ENCODE data around the gene ATP2A2. TPM values are rescaled to one million over a fixed set of nuclear protein-coding genes. Genes with fewer than 3 reads are reported as not detected.

Gene ATP2A2
- total and polyA plus RNA-seq, 2 of the 8 experiments (the other 6 are each of a cell fraction or from before 2014, with no cell fraction given) = 86.1 to 271 TPM

DNA sequence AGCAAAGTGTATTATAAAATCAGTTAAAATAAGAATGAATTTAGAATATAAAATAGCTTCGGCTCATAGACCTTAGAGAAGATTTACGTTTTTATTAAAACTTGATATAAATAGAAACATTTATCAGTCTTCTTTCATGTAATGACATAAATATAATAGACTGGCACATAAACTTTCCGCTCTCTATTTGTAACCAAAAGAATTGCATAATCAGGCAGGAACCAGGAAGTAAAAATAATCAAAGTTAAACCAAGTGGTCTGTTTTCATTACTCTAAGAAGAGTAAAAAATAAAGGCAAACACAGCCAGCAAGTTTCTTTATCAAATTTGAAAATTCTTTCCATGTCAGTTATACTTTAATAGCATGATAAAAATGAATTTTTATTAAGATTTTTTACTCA is 46.3 kb upstream of the ATP2A2 start (continued):
- TF ChIP-seq JUND (IDR thresholded peaks at IDR 0.05; ENCODE audit: low read length) = no peak

GRCh38 chr12:110235383-110235782 is 45.7 kb upstream of the ATP2A2 start:
- Histone ChIP-seq H2AK5ac (ENCODE audit: low read depth, low read length) (no peak overlapping the region), H3K9ac (replicated peaks in 1 of 4; ENCODE audit: extremely low read depth in 1 of 4, low read depth in 3 of 4, low read length in 3 of 4) (no peak overlapping the region), H4K20me1 (replicated peaks in 1 of 2; ENCODE audit: control insufficient read depth in 1 of 2, insufficient read depth in 2 of 2, low read length in 2 of 2) (no peaks in the 10 kb centered on the region), H2BK12ac (ENCODE audit: low read depth, low read length) (no peak overlapping the region), H3K4me1 (replicated peaks in 1 of 4; ENCODE audit: control insufficient read depth in 3 of 4, insufficient read depth in 4 of 4, low read length in 3 of 4) (no peaks in the 10 kb centered on the region), H2AFZ (ENCODE audit: low read length) (no peak overlapping the region), H2BK15ac (ENCODE audit: low read length) (no peak overlapping the region), H3K27me3 (replicated peaks in 1 of 4; ENCODE audit: control insufficient read depth in 3 of 4, extremely low read depth in 1 of 4, insufficient read depth in 3 of 4, low read length in 3 of 4) (no peaks in the 10 kb centered on the region), H3K27ac (ENCODE audit: low read depth, low read length) (no peak overlapping the region), H2BK5ac (ENCODE audit: low read depth, low read length) (no peak overlapping the region), H3K4ac (replicated peaks; ENCODE audit: insufficient read length, low read depth, low read length) (no peak overlapping the region), H3K23me2 (ENCODE audit: low read depth, low read length) (no peaks in the 10 kb centered on the region), H2BK120ac (replicated peaks; ENCODE audit: low read depth, low read length) (no peak overlapping the region), H3K4me3 (ENCODE audit: extremely low read depth in 1 of 4, insufficient read depth in 2 of 4, low read depth in 3 of 4, low read length in 4 of 4) (no peak overlapping the region), H3K56ac (replicated peaks; ENCODE audit: insufficient read length, low read depth, low read length) (no peak overlapping the region), H3K4me2 (ENCODE audit: insufficient read depth in 1 of 2, low read depth in 2 of 2, low read length in 2 of 2) (no peak overlapping the region), H3K14ac (ENCODE audit: insufficient read length) (no peak overlapping the region), H3K9me3 (ENCODE audit: insufficient read depth in 2 of 2, low read depth in 1 of 2, low read length in 1 of 2) (no peaks in the 10 kb centered on the region), H4K91ac (replicated peaks; ENCODE audit: insufficient read length, low read length) (no peak overlapping the region), H3K23ac (ENCODE audit: insufficient read length) (no peak overlapping the region), H3K36me3 (ENCODE audit: control insufficient read depth in 2 of 4, insufficient read depth in 4 of 4, low read length in 3 of 4) (no peaks in the 10 kb centered on the region), H3K79me2 (ENCODE audit: control insufficient read depth in 1 of 2, insufficient read depth in 2 of 2, low read length in 2 of 2) (no peaks in the 10 kb centered on the region), H3K18ac (ENCODE audit: extremely low read depth, low read length) (no peak overlapping the region), H4K8ac (ENCODE audit: extremely low read depth, insufficient read depth, low read length) (no peak overlapping the region), H3K79me1 (ENCODE audit: low read depth, low read length) (no peaks in the 10 kb centered on the region), H4K5ac (ENCODE audit: insufficient read length, low read depth, low read length) (no peak overlapping the region), H2BK20ac (ENCODE audit: low read length) (no peak overlapping the region)
- WGBS, 2 experiments (ENCODE audit: extremely low coverage in 1 of 2, insufficient coverage in 1 of 2, insufficient read length in 1 of 2, insufficient replicate concordance in 2 of 2, low coverage in 1 of 2, low lambda C conversion rate in 2 of 2, missing lambda C conversion rate in 1 of 2) = 77% methylated on average over 1 of the region's 1 CpG; no CpG with 5 or more reads in 1 of the 2 experiments
- FAIRE-seq (no peak), DNase-seq (ENCODE audit: low read depth in 1 of 2, low spot score in 2 of 2) (no peak)
- POLR2A ChIA-PET (ENCODE audit: partially characterized antibody) = no interaction called here
- CTCF ChIA-PET (ENCODE audit: partially characterized antibody) = no interaction called here
- TF ChIP-seq CTCF (IDR thresholded peaks at IDR 0.05; ENCODE audit: control extremely low read depth in 1 of 3, insufficient read depth in 1 of 3, low read depth in 1 of 3, low read length in 3 of 3) = no peak
- TF ChIP-seq RNF2 (IDR thresholded peaks at IDR 0.05; ENCODE audit: borderline replicate concordance, low read depth, low read length, missing control alignments, poor library complexity, severe bottlenecking) = no peak
- no peak for TF ChIP-seq RBBP5 (IDR thresholded peaks at IDR 0.05; ENCODE audit: borderline replicate concordance, low read depth, low read length)
- no peak for TF ChIP-seq BRCA1 (IDR thresholded peaks at IDR 0.05; ENCODE audit: low read depth, low read length)
- TF ChIP-seq BACH1 (IDR thresholded peaks at IDR 0.05; ENCODE audit: low read length) = no peak
- no peak for TF ChIP-seq RXRA (IDR thresholded peaks at IDR 0.05; ENCODE audit: insufficient read depth, low read depth, low read length)
- TF ChIP-seq HDAC2 (IDR thresholded peaks at IDR 0.05; ENCODE audit: borderline replicate concordance in 1 of 2, low read depth in 2 of 2, low read length in 2 of 2) = no peak
- TF ChIP-seq GABPA (IDR thresholded peaks at IDR 0.05; ENCODE audit: borderline replicate concordance, insufficient read depth, low read length) = no peak
- TF ChIP-seq YY1 (IDR thresholded peaks at IDR 0.05; ENCODE audit: low read depth, low read length) = no peak
